Neural cell (in vitro differentiated cells): Measurements from ENCODE around the gene PIK3IP1. TPM values are rescaled to one million over a fixed set of nuclear protein-coding genes. Genes with fewer than 3 reads are reported as not detected.
A peak's percentile ranks its signal among the peaks of the same experiment; 100 is the strongest.

Source experiments
- H2AFZ ChIP-seq: fragments of 200-600, 300-800 bp; sonication (generic), shearing (Covaris generic); 2 replicates; pipeline ENCODE4 v1.6.0; 2014; ENCODE audit warnings: low read depth, mild to moderate bottlenecking, antibody characterized with exemption, low read length, moderate library complexity
- H3F3A ChIP-seq: fragments of 200-600 bp; shearing (Covaris generic); 2 replicates; pipeline ENCODE4 v1.6.1; 2016; ENCODE audit warnings: mild to moderate bottlenecking, moderate library complexity, mixed read lengths, antibody characterized with exemption, low read length; ENCODE audit not compliant: insufficient read depth, poor library complexity, severe bottlenecking
- H3K27ac ChIP-seq: fragments of 200-600, 300-800 bp; sonication (generic), shearing (Covaris generic); 2 replicates; pipeline ENCODE4 v1.5.1; 2014; ENCODE audit warnings: mild to moderate bottlenecking, low read length, moderate library complexity
- H3K27me3 ChIP-seq: fragments of 300-800, 200-600 bp; sonication (generic), shearing (Covaris generic); 2 replicates; pipeline ENCODE4 v1.6.0; 2014; ENCODE audit warnings: mild to moderate bottlenecking, low read depth, low read length, moderate library complexity; ENCODE audit not compliant: insufficient read depth
- H3K36me3 ChIP-seq: fragments of 300-800, 200-600 bp; sonication (generic), shearing (Covaris generic); 2 replicates; pipeline ENCODE4 v1.5.1; 2014; ENCODE audit warnings: mild to moderate bottlenecking, antibody characterized with exemption, low read length, moderate library complexity; ENCODE audit not compliant: insufficient read depth
- H3K4me2 ChIP-seq: fragments of 300-800, 200-600 bp; sonication (generic), shearing (Covaris generic); 2 replicates; pipeline ENCODE4 v1.6.0; 2014; ENCODE audit warnings: mild to moderate bottlenecking, low read length
- H3K4me3 ChIP-seq: fragments of 300-800, 200-600 bp; sonication (generic), shearing (Covaris generic); 2 replicates; pipeline ENCODE4 v1.5.1; 2014; ENCODE audit warnings: mild to moderate bottlenecking, low read length, moderate library complexity
- H3K79me2 ChIP-seq: fragments of 200-600 bp; shearing (Covaris generic); replicated peaks from 2 replicates; pipeline ENCODE4 v1.6.0; 2014; ENCODE audit warnings: mild to moderate bottlenecking, low read length, moderate library complexity; ENCODE audit not compliant: insufficient read depth
- H3K9ac ChIP-seq: fragments of 300-800, 200-600 bp; sonication (generic), shearing (Covaris generic); 2 replicates; pipeline ENCODE4 v1.6.1; 2016; ENCODE audit warnings: mild to moderate bottlenecking, low read length, mixed read lengths
- H3K9me2 ChIP-seq: fragments of 200-600 bp; shearing (Covaris generic); 2 replicates; pipeline ENCODE4 v1.6.1; 2016; ENCODE audit warnings: mild to moderate bottlenecking, low read length, mixed read lengths; ENCODE audit not compliant: insufficient read depth
- H3K9me3 ChIP-seq: fragments of 200-600, 300-800 bp; sonication (generic), shearing (Covaris generic); 2 replicates; pipeline ENCODE4 v1.6.1; 2016; ENCODE audit warnings: mild to moderate bottlenecking, mixed run types, low read length, moderate library complexity, mixed read lengths
- H4K20me1 ChIP-seq: fragments of 200-600 bp; shearing (Covaris generic); 2 replicates; pipeline ENCODE4 v1.6.1; 2016; ENCODE audit warnings: mild to moderate bottlenecking, mixed run types; ENCODE audit not compliant: insufficient read depth
- CTCF ChIP-seq: fragments of 450-650 bp; IDR thresholded peaks from 2 replicates; pipeline ENCODE4 v1.5.1; 2014; ENCODE audit warnings: antibody characterized with exemption, mild to moderate bottlenecking, moderate library complexity; ENCODE audit not compliant: poor library complexity, severe bottlenecking
- EP300 ChIP-seq: fragments of 450-650 bp; conservative IDR thresholded peaks from 2 replicates; pipeline ENCODE4 v1.6.1; 2014; ENCODE audit warnings: antibody characterized with exemption, mild to moderate bottlenecking, moderate library complexity; ENCODE audit not compliant: poor library complexity, severe bottlenecking
- EZH2 ChIP-seq: fragments of 200-600, 300-800 bp; shearing (Covaris generic), sonication (generic); IDR thresholded peaks from 2 replicates; pipeline ENCODE4 v1.6.1; 2014; ENCODE audit warnings: antibody characterized with exemption, low read length, borderline replicate concordance, mild to moderate bottlenecking; ENCODE audit not compliant: insufficient read depth, poor library complexity, severe bottlenecking
- MXI1 ChIP-seq: fragments of 450-650 bp; conservative IDR thresholded peaks from 2 replicates; pipeline ENCODE4 v1.6.1; 2014; ENCODE audit warnings: antibody characterized with exemption, mild to moderate bottlenecking; ENCODE audit not compliant: poor library complexity, severe bottlenecking
- POLR2AphosphoS5 ChIP-seq: IDR thresholded peaks from 2 replicates; pipeline ENCODE4 v1.6.1; 2012
- RAD21 ChIP-seq: fragments of 450-650 bp; conservative IDR thresholded peaks from 2 replicates; pipeline ENCODE4 v1.6.1; 2014; ENCODE audit warnings: antibody characterized with exemption, mild to moderate bottlenecking, moderate library complexity
- REST ChIP-seq: IDR thresholded peaks from 2 replicates; pipeline ENCODE4 v1.6.1; 2012; ENCODE audit warnings: borderline replicate concordance
- SMC3 ChIP-seq: fragments of 450-650 bp; conservative IDR thresholded peaks from 2 replicates; pipeline ENCODE4 v1.6.1; 2014; ENCODE audit warnings: antibody characterized with exemption, mild to moderate bottlenecking, moderate library complexity; ENCODE audit not compliant: poor library complexity
- TAF1 ChIP-seq: IDR thresholded peaks from 2 replicates; pipeline ENCODE4 v1.6.1; 2012; ENCODE audit warnings: low read depth
- polyA plus RNA-seq: library from polyadenylated mRNA; depleted of rRNA; stranded (reverse); fragments of >200 nt; gene quantifications from 2 replicates; pipeline ENCODE4 v1.2.3, GENCODE V29; 2014

Gene PIK3IP1
- polyA plus RNA-seq, 1 donor from 2014 or later, result 32.0 TPM

GRCh38 chr22:31302006-31302405, 9.7 kb upstream of the PIK3IP1 start:
- H3K4me2 ChIP-seq, result no peak overlapping the region
- H3K27me3 ChIP-seq, result no peaks in the 10 kb centered on the region
- no peak overlapping the region for H3K4me3 ChIP-seq
- H3K36me3 ChIP-seq, result no peaks in the 10 kb centered on the region
- no peaks in the 10 kb centered on the region for H3K9me2 ChIP-seq
- H3K9me3 ChIP-seq, result no peaks in the 10 kb centered on the region
- TF ChIP-seq REST (peak; percentile 67), POLR2AphosphoS5 (peak; percentile 72), RAD21 (no peak), EP300 (peak; percentile 47)
- no peaks in the 10 kb centered on the region for H3F3A ChIP-seq
- no peaks in the 10 kb centered on the region for H4K20me1 ChIP-seq
- H3K27ac ChIP-seq, result peak overlapping the region; percentile 29
- no peak overlapping the region for H2AFZ ChIP-seq
- no peaks in the 10 kb centered on the region for H3K79me2 ChIP-seq
- no peak overlapping the region for H3K9ac ChIP-seq

GRCh38 chr22:31300896-31301295, 8.6 kb upstream of the PIK3IP1 start:
- H3K27me3 ChIP-seq, result no peaks in the 10 kb centered on the region
- no peak overlapping the region for H3K27ac ChIP-seq
- no peaks in the 10 kb centered on the region for H4K20me1 ChIP-seq
- TF ChIP-seq POLR2AphosphoS5, result no peak
- no peak for TF ChIP-seq MXI1
- TF ChIP-seq SMC3, result no peak
- TF ChIP-seq EP300, result no peak
- no peak for TF ChIP-seq RAD21
- TF ChIP-seq REST, result no peak
- TF ChIP-seq EZH2, result no peak
- TF ChIP-seq TAF1, result no peak
- no peak for TF ChIP-seq CTCF
- no peaks in the 10 kb centered on the region for H3K79me2 ChIP-seq
- H3K4me3 ChIP-seq, result no peak overlapping the region
- no peaks in the 10 kb centered on the region for H3F3A ChIP-seq
- H3K9me2 ChIP-seq, result no peaks in the 10 kb centered on the region
- no peak overlapping the region for H3K9ac ChIP-seq
- no peak overlapping the region for H3K4me2 ChIP-seq
- H2AFZ ChIP-seq, result no peak overlapping the region
- no peaks in the 10 kb centered on the region for H3K9me3 ChIP-seq
- H3K36me3 ChIP-seq, result no peaks in the 10 kb centered on the region
